GM12891 (cell line): ENCODE data around the gene METRNL.
"Not testable (repeated sequence)": the region's sequence is repeated elsewhere in the genome, so short reads cannot be mapped to it uniquely, and the experiment has no call there.

Experiments used
- DNase-seq: peaks from one replicate; pipeline ENCODE4 v3.0.0; 2011; ENCODE audit warnings: low spot score; ENCODE audit not compliant: insufficient read length
- FAIRE-seq: peaks from 2 replicates; lab custom pipeline; 2011; peaks lifted over from hg19 to GRCh38; lab: Jason Lieb, UNC
- PAX5 ChIP-seq: IDR thresholded peaks from 2 replicates; pipeline ENCODE4 v1.6.1; 2011; ENCODE audit warnings: low read length, moderate library complexity, mild to moderate bottlenecking; ENCODE audit not compliant: insufficient read depth, severe bottlenecking
- POLR2A ChIP-seq: IDR thresholded peaks from 2 replicates; pipeline ENCODE4 v1.6.1; 2011; ENCODE audit warnings: low read depth, low read length, control low read depth
- POLR2AphosphoS5 ChIP-seq: IDR thresholded peaks from 2 replicates; pipeline ENCODE4 v1.6.1; 2011; ENCODE audit warnings: low read depth, low read length, control low read depth
- POU2F2 ChIP-seq: IDR thresholded peaks from 2 replicates; pipeline ENCODE4 v1.6.1; 2011; ENCODE audit warnings: low read depth, mild to moderate bottlenecking, control low read depth, low read length, moderate library complexity
- SPI1 ChIP-seq: IDR thresholded peaks from 2 replicates; pipeline ENCODE4 v1.6.1; 2011; ENCODE audit warnings: low read depth, low read length, control low read depth
- TAF1 ChIP-seq: IDR thresholded peaks from 2 replicates; pipeline ENCODE4 v1.6.1; 2011; ENCODE audit warnings: low read depth, low read length, control low read depth

Gene METRNL

DNA sequence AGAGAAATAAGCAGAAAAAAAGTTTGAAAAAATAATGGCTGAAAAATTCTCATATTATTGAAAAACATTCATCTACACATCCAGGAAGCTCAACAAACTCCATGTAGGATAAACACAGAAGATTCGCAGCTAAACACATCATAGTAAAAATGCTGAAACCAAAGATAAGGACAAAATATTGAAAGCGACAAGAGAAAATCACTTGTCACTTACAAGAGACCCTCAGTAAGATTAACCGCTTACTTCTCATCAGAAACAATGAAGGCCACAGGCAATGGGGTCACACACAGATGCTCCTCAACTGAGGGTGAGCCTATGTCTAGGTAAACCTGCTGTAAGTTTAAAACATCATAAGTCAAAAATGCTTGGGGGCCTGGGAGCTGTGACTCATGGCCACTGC is 38.1 kb upstream of the METRNL start:
- no peak for TF ChIP-seq SPI1
- no peak for TF ChIP-seq POLR2AphosphoS5
- TF ChIP-seq PAX5 = no peak
- TF ChIP-seq TAF1 = no peak
- DNase-seq (no peak), FAIRE-seq (no peak)

DNA sequence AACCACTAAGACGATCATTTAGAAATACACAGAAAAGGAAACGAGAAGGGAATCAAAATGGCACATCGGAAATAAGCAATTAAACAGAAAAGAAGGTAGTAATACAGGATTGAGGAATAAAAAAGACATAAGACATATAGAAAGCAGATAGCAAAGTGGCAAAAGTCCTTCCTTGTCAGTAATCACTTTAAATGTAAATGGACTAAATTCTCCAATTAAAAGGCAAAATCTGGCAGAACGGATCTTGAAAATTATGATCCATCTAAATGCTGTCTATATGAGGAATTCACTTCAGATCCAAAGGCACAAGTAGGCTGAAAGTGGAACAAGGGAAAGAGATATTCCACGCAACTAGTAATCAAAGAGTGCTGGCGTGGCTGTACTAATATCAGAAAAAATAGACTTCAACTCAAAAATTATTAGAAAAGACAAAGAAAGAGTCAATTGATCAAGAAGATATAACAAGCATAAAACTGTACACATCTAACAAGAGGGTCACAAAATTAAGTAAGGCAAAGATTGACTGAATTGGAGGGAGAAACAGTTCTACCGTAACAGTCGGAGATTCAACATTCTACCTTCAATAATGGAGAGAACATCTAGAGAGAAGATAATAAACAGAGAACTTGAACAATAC is 36.8 kb upstream of the METRNL start:
- TF ChIP-seq POLR2A = no peak
- TF ChIP-seq SPI1 = no peak
- TF ChIP-seq TAF1 = no peak
- no peak for TF ChIP-seq POU2F2
- no peak for TF ChIP-seq PAX5
- no peak for TF ChIP-seq POLR2AphosphoS5
- DNase-seq = no peak
- FAIRE-seq = peak; percentile 33

- not testable (repeated sequence) for FAIRE-seq, DNase-seq
Measured at GRCh38 chr17:83044479-83044878, 34.9 kb upstream of the METRNL start.

GRCh38 chr17:83046448-83047181 is 32.8 kb upstream of the METRNL start:
- FAIRE-seq (no peak), DNase-seq (no peak)
- TF ChIP-seq TAF1 (no peak), POLR2A (no peak), POU2F2 (no peak), SPI1 (no peak), PAX5 (no peak), POLR2AphosphoS5 (no peak)

DNA sequence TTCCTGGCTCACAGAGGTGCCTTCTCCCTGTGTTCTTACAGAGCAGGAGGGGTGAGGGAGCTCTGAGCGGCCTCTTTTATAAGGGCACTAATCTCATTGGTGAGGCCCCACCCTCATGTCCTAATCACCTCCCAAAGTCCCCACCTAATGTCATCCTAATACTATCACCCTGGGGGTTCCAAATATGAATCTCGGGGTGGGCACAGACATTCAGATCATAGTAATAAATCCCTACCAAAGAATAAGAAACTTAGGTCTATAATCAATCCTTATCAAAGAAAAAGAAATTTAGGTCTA is 32.3 kb upstream of the METRNL start:
- FAIRE-seq (no peak), DNase-seq (no peak)
- TF ChIP-seq TAF1 = no peak
- TF ChIP-seq POU2F2 = no peak
- TF ChIP-seq POLR2A = no peak
- TF ChIP-seq PAX5 = no peak
- TF ChIP-seq SPI1 = no peak
- no peak for TF ChIP-seq POLR2AphosphoS5

- not testable (repeated sequence) for FAIRE-seq
Measured at GRCh38 chr17:83047818-83048475, 31.5 kb upstream of the METRNL start.

DNA sequence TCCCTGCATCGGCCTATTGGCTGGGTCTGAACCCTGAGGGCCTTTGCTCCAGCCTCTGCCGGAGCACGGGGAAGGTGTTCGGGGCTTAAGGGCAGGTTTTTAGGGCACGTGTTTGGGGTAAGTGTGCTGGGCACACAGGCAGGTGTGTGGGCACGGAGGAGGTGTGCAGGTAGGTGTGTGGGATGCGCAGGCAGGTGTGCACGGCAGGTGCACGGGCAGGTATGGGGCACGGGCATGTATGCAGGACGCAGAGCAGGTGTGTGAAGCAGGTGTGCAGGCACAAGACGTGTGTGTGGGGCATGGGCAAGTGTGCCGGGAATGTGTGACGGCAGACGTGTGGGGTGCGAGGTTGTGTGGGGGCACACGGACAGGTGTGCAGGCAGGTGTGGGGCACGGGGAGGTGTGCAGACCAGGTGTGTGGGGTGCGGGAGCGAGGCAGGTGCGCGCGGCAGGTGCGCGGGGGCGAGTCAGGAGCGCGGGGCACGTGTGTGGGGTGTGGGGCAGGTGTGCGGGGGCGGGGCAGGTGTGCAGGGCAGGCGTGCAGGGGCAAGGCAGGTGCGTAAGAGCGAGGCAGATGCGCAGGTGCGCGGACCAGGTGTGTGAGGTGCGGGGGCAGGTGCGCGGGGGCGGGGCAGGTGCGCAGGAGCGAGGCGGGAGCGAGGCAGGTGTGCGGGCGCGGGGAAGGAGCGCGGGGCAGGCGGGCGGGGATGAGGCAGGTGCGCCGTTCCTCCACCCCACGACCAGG is 28.6 kb upstream of the METRNL start:
- FAIRE-seq (peak; percentile 85), DNase-seq (no peak)
- no peak for TF ChIP-seq TAF1
- no peak for TF ChIP-seq POLR2A
- TF ChIP-seq PAX5 = no peak
- no peak for TF ChIP-seq SPI1
- TF ChIP-seq POLR2AphosphoS5 = no peak
- TF ChIP-seq POU2F2 = no peak

More at GRCh38 chr17:83047818-83048475, 31.5 kb upstream of the METRNL start:
- not testable (repeated sequence) for DNase-seq

- FAIRE-seq (peak; percentile 96), DNase-seq (peak; percentile 96)
- TF ChIP-seq PAX5 (no peak), POU2F2 (peak; percentile 27; the same call in 1 of the 2 replicates), TAF1 (peak; percentile 30; the same call in 1 of the 2 replicates), POLR2AphosphoS5 (peak; percentile 73), POLR2A (peak; percentile 77), SPI1 (no peak; the same call in 1 of the 2 replicates)
Measured at GRCh38 chr17:83051396-83052240, 27.8 kb upstream of the METRNL start.

- no peak for TF ChIP-seq SPI1
- no peak for TF ChIP-seq POU2F2
- TF ChIP-seq POLR2AphosphoS5 = no peak
- no peak for TF ChIP-seq POLR2A
- no peak for TF ChIP-seq PAX5
- TF ChIP-seq TAF1 = no peak
- no peak for DNase-seq
- no peak for FAIRE-seq
Measured at GRCh38 chr17:83052241-83052564, 27.2 kb upstream of the METRNL start.
